GM18867 (cell line): Measurements from ENCODE around the gene NUP54.
A peak's percentile ranks its signal among the peaks of the same experiment; 100 is the strongest.

Experiments
- ATAC-seq: cut with Tn5 transposase; IDR thresholded peaks from one replicate; pipeline ENCODE4 v1.9.1; 2021; ENCODE audit warnings: mild to moderate bottlenecking, moderate library complexity; ENCODE audit not compliant: unreplicated experiment

Gene NUP54, protein sequence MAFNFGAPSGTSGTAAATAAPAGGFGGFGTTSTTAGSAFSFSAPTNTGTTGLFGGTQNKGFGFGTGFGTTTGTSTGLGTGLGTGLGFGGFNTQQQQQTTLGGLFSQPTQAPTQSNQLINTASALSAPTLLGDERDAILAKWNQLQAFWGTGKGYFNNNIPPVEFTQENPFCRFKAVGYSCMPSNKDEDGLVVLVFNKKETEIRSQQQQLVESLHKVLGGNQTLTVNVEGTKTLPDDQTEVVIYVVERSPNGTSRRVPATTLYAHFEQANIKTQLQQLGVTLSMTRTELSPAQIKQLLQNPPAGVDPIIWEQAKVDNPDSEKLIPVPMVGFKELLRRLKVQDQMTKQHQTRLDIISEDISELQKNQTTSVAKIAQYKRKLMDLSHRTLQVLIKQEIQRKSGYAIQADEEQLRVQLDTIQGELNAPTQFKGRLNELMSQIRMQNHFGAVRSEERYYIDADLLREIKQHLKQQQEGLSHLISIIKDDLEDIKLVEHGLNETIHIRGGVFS

DNA sequence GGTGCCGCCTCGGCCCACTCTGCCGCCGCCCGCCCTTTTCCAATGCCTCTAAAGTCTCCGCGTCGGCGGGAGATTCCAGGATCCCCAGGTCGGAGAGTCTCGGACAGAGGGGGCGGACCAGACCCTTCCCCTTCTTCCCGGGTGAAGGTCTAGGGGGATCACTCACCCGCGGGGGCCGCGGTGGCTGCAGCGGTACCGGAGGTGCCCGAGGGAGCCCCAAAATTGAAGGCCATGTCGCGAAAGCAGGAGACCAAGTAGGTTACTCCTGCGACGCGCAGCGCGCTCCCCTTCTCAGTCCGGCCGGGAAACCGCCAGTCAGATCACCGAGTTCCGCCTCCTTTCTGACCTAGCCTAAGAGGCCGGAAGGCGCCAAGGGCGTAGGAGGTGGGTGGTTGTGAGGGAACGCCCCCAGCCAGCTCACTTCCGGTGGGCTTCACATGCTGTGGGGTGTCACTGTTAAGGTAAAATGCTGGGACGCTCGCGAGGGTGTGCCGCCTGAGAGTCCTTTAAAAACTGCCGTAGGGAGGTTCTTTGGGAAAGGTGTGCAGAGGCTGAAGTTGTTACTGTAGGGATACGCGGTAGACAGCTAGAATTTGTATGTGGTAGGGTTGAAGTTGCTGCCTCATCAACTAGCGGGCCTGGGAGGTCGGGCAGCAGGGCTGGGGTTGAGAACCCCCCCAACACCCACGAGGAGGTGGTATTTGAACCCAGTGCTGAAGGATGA, at the start of gene NUP54:
NUP54 (minus strand) TSS at position 256 of the 724 bp plus-strand sequence; CDS start at position 233, 23 bp downstream.
- peak; percentile 99 for ATAC-seq

DNA sequence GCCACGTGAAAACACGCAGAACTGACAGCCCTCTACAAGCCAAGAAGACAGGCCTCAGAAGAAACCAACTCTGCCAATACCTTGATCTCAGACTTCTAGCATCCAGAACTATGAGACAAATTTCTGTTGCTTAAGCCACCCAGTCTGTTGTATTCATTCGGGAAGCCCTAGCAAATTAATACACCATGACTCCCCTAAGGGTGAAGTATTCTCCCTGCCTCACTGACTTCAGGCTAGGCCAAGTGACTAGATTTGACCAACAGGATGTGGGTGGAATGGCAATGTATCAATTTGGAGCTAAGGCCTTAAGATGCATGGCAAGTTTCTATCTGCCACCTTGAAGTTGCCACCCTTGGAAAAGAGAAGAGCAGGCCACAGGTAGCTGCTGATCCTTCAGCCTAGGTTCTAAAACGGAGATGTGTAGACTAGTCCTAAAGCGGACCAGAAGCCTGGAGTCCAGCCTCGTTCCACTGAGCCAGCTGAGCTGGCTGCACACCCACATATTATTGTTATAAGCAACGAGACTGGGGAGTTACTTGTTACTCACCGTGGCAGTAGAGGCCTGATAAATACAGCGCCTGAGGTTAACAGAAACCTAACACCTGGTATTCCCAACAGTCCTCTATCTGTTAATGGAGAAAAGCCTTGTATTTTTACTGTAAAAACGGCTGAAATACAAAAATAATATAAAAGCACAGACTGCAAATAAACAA, 49.0 kb upstream of the NUP54 start:
- ATAC-seq: no peak

DNA sequence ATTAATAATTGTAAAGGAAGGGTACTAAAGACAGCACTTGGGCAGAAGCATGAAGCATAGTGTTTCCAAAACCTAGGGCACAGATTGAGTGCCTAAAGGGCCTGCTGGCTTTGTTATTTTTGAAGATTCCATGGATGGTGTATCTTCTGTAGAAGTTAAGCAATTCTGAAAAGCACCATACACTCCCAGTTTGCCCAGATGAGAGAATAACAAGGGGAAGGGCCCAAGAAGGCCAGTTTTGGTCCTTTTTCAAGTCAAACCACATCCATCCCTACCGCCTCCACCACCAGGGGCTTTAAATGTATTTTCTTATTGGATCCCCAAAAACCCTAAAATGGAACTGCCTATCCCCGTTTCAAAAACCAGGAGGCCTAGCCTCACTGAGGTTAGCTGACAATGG, 48.2 kb upstream of the NUP54 start:
- ATAC-seq: no peak

DNA sequence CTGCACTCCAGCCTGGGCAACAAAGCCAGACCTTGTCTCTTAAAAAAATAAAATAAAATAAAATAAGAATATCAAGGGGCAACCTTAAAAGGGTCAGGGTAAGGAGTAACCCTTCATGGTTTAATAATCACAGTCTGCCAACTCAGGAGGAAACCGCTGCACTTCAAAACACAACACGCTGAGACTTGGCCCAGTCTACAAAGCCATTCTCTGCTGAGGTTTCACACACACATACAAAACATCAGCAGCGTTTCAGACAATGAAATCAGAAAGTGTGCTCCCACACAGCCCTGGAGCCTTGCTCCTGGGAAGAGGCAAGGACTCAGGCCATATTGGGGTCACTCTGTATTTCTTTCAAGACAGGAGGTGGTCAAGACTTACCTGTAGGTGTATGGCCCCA, 47.1 kb upstream of the NUP54 start:
- ATAC-seq: no peak

DNA sequence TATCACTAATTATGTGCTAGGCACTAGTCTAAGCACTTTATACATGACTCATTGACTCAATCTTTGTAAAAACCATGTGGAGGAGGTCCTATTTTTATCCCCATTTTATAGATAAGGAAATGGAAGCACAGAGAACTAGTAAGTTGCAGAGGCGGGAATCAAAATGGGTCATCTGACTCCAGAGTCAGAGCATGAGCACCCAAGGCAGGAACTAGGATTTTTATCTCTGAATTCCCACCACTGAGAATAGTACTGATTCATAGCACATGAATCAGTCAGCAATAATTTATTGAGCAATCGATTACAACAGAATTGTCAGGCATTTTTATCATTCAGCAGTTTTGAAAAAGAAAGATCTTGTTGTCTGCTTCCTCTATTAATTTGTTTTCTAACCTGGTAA, 46.1 kb upstream of the NUP54 start:
- ATAC-seq: no peak

DNA sequence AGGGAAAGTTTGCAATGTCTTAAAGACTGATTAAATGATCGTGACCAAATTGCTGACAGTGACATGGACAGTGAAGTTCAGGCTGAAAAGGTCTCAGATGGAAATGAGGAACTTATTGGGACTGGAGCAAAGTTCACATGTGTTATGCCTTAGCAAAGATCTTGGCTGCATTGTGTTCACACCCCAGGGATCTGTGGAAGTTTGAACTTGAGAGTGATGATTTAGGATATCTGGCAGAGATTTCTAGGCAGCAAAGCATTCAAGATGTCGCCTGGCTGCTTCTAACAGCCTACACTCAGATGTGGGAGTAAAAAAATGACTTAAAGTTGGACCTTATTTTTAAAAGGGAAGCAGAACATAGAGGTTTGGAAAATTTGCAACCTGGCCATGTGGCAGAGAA, 44.0 kb upstream of the NUP54 start:
- no peak for ATAC-seq

DNA sequence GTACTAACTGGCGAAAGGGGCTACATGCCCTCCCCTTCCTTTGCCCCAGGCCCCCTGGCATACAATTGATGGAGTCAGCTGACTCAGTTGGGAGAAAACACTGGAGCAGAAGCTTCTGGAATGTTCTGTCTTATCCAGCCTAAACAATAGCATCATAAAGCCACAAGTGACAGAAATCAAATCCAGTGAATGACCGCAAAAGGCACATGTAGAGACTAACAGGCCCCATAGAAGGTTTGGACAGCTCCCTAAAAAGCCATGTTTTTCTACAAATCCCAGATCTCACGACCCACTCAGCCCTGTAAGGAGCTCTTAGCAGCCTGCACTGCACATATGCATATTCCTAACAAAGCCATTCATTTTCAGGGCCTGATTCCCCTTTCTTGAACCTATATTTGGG, 40.4 kb upstream of the NUP54 start:
- ATAC-seq: no peak

DNA sequence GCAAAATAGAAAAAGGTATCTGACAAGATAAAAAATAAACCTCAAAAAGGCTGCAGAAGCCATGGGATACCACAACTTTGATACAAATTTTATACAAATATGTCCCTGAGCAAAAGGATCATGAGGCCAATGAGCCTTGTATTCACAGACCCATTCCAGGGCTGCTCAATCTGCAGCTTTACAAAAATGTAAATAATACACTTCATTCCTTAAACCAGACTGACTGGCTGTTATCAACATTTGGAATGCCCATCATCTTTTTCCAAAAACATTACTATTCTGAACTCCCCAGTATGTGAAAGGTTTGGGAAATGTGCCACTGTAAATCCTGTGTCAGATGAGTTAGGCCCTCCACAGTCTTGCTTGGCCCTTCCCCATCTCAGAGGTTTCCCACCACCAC, 40.0 kb upstream of the NUP54 start:
- ATAC-seq: no peak

DNA sequence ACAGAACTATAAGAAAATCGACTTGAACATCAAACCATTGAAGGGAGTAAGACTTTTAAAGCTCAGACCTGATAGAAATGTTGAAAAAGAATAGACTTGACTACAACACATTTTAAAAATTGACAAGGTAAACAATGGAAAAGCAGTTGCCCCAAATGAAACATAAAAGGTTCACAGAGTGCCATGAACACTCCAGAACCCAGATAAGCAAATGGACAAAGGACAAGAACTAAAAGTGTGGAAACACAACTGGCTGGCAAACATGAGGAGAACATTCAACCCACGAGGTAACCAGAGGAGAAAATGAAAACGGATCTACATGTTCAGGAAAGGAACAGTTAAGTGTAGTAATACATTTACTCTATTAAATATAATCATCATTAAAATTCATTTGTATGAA, 39.0 kb upstream of the NUP54 start:
- ATAC-seq: no peak

DNA sequence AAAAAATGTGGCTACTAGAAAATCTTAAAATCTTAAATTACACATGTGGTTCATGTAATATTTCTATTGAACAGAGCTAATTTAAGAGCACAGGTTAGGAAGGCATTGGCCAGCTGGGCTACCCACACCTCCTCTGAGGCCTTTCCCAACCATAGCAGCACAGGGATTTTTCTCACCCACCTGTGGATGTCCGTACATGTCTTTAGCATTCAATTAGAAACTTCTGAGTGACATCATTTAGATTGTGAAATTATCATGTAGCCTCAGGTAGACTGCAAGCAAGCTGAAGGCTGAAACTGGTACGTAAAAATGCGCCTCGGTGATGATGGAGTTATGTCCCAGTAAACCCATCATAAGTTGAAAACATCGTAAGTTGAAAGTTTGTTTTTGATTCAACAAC, 34.3 kb upstream of the NUP54 start:
- ATAC-seq: no peak

DNA sequence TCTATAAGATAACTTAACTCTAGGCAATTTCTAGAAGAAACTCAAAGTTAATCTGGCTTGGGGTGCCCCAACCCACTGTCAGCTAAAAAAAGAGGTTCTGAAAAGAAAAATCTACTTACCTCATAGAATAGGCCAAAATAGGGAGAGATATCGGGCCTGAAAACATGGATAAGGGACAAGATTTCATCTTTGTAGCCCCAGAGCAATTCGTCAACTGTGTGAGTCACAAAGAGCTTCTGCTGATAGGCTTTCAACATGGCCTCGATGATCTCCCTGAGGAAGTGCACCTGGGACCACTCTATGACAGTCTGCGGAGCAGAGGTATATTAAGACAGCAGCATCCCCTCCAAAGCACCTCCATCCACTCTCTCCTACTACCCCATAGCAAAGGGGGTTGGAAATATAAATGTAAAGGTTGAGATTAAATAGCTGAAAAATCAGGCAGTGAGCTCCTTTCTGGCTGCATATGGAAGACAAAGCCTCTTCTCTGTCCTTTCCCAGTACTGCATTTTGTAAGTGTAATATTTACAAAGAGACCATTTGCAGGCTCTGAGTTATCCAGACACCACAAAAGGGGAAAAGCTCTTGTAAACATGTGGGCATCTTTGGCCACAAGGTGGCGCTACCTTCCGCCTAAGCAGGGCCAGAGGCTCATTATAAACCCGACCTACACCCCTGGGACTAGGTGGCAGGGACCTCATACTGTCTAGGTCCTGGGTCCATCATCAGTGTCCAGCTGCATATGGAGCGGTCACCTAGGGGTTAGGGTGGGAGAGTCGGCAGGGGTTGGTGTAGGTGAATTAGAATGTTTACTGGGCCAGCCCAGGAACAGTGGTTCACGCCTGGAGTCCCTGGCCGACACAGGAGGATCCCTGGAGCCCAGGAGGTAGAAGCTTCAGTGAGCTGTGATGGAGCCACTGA, 31.5 kb upstream of the NUP54 start:
- peak; percentile 86 for ATAC-seq

DNA sequence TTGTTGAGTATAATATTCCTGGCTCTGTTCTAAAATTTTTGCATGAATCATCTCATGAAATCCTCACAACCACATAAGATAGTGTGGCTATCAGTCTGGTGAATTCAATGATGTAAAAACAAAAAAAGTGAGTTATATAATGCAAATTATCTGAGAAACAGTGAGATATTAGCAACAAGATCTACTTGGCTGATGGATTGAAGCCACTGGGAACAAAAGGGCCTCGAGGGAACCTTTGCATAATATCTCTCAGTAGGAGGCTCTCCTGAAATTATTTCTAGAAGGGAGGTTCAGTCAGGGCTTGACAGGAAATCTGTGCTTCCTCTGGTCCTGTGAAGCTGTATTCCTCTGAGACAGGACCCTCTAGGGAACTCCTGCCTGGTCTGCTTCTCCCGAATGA, 30.1 kb upstream of the NUP54 start:
- ATAC-seq: no peak

DNA sequence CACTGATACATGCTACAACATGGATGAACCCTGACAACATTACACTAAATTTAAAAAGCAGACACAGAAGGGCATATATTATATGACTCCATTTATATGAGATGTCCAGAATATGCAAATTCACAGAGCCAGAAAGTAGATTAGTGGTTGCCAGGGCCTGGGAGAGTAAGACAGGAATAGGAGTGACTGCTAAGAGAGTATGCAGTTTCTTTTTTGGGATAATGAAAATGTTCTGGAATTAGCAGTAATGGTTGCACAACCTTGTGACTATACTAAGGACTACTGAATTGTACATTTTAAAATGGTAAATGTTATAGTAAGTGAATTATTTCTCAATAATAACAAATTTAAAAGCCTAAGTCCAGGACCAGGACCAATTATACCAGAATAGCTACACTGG, 29.5 kb upstream of the NUP54 start:
- no peak for ATAC-seq

DNA sequence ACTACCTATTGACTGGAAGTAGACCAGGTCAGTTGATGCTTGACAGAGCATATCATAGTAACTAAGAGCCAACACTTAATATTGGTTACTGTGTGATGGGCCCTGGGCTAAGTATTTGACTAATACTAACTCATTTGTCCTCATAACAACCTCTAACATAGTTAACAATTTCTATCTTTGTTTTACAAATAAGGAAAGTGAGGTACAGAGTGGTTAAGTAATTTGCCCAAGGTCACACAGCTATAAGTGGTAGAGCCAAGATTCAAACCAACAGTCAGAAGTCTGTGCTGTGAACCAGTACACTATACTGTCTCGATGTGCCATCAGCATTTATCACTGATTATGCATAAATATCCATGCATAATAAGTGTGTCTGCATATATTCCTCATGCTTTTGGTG, 27.1 kb upstream of the NUP54 start:
- ATAC-seq: no peak

DNA sequence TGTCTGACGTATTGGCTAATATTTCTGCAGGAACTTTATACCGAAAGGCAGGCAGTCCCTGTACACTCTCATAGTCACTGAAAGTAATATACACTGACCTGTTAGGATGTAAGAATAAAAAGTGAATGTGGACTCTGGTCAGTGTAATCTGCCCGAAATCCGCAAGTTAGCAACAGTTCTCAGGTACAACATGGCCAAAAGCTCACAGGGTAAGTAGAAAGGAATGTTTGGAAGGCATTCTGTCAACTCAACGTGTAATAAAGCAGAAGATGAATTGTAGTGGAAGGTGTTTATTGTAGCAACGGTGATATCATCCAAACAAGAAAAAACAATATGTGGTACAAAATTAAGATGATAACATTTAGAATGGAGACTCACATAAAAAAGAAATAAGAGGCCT, 26.0 kb upstream of the NUP54 start:
- no peak for ATAC-seq

DNA sequence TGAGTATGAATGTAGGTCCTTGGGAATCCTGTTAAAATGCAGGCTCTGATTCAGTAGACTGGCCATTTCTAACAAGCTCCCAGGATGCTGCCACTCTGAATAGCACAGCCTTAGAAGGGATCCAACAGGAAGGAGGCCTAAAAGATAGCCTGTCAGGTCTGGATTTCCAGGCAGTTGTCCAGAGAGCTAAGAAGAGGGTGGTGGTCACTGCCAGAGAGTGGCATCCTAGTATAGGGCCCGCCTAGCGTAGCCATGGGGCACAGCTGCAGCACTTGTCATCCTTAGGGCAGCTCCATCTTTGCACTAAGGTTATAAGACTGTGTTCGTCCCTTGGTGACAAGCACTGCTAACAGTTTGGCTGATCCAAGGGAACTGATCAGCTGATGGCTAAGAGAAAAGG, 20.5 kb upstream of the NUP54 start:
- no peak for ATAC-seq

DNA sequence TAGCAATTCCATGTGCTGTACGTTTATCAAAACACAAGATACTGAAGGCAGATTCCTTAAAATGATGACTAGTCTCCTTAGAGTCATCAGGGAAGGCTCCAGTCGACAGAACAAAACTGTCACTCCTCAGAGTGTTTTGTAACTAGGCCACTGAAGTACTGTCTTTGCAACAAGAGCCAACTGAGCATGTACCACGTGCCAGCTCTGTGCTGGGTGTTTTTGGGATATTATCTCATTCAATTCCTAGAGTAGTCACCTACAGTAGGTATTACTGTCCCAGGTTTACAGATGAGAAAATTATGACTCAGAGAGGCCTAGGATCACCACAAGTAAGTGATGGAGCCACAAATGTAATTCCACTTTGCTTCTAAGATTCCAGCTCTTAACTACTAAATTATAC, 18.3 kb upstream of the NUP54 start:
- ATAC-seq: no peak

DNA sequence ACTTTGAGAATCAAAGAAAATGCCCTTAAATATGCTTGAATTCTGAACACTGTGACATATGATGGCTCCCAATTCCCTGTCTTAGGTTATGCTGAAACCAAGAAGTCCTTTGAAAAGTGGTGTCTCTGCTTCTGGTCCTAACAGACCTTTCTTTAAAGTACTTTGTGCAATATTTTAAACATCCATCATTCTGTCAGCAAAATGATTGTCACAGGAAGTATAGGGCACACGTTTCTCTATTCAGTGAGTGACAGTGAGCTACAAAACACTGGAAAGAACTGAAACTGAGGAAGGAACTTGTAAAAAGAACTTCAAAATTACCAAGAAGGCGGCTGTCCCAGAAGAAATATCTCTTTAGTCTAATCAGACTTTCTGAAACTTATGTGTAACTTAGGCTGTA, 12.2 kb upstream of the NUP54 start:
- no peak for ATAC-seq

DNA sequence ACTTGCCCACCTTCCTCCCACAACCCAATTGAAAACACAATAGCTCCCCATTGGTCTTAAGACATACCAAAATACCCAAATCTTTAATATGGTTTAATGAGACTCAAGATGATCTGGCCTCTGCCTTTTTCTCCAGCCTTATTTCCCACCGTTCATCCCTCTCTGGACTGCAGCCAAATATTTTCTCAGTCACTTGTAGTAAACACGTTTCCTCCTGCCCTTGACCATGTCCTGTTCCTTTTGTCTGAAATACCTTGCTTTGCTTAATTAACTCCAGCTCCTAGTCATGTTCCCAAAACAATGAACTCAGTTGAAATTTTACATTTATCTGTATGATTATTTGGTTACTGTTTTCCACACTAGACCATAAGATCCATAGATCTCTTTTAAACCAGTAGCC, 8.4 kb upstream of the NUP54 start:
- ATAC-seq: no peak

DNA sequence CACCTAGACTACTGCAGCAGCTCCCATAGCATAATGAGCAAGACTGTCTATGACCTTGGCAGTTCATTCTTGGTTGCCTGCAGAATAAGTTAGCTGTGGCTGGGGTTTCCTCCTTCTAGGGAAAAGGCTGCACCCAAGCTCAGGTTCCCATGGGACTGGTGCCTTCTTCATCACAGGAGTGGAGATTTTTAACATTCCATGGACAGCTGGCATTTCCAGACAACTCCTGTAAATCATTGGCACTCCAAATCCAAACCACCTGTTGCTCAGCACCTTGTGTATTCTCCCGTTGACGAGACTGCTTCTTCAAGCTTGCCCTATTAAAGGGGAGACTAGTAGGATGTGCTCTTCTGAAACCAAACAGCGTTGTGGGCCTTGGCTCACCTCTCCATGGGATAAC, 7.8 kb upstream of the NUP54 start:
- ATAC-seq: no peak

DNA sequence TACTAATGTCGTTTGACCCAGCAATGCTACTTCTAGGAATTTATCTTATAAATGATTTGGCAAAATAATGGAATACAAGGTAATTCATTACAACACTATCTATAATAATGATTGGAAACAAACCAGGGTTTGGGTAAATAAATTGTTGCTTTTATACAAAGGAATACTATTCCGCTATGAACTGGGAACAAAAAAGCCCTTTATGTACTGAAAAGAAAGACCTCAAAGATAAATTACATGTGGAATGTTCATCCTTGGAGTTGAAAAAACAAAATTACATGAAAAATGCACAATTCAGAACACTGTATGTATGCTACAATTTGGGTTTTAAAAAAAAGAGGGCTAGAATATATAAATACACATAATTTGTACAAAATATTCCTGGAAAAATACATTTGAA, 5.2 kb upstream of the NUP54 start:
- no peak for ATAC-seq
